ENCODE data around the gene DENND2D. TPM values are rescaled to one million over a fixed set of nuclear protein-coding genes. Genes with fewer than 3 reads are reported as not detected.

The DENND2D gene
- total RNA-seq, 2 donors from 2014 or later, result 15.8 to 19.8 TPM

- ATAC-seq (ENCODE audit: insufficient number of reproducible peaks, low FRiP score, low read depth) (no peak), DNase-seq (ENCODE audit: low spot score) (no peak)
- Histone ChIP-seq H3K4me1 (ENCODE audit: control insufficient read depth in 1 of 2, low read depth in 2 of 2) (no peaks in the 10 kb centered on the region), H3K36me3 (peaks cover 2% of the 10 kb centered on the region), H3K9me3 (no peaks in the 10 kb centered on the region), H3K27me3 (replicated peaks; ENCODE audit: insufficient read depth) (no peaks in the 10 kb centered on the region), H3K4me3 (no peak overlapping the region), H3K27ac (no peak overlapping the region)
- TF ChIP-seq CTCF (IDR thresholded peaks at IDR 0.05), result no peak
Observed at GRCh38 chr1:111161843-111162487, 38.5 kb downstream of the DENND2D start.

- H3K36me3 ChIP-seq, result no peaks in the 10 kb centered on the region
- H3K27ac ChIP-seq, result no peak overlapping the region
- H3K4me1 ChIP-seq (ENCODE audit: control insufficient read depth in 1 of 2, low read depth in 2 of 2), result no peaks in the 10 kb centered on the region
- DNase-seq (ENCODE audit: low spot score) (no peak), ATAC-seq (ENCODE audit: insufficient number of reproducible peaks, low FRiP score, low read depth) (no peak)
- TF ChIP-seq CTCF (IDR thresholded peaks at IDR 0.05), result no peak
- H3K4me3 ChIP-seq, result no peak overlapping the region
- no peaks in the 10 kb centered on the region for H3K9me3 ChIP-seq
- H3K27me3 ChIP-seq (replicated peaks; ENCODE audit: insufficient read depth), result no peaks in the 10 kb centered on the region
Observed at GRCh38 chr1:111157431-111157830, 43.0 kb downstream of the DENND2D start.

- DNase-seq (ENCODE audit: low spot score), result no peak
- no peak for TF ChIP-seq CTCF (IDR thresholded peaks at IDR 0.05)
- Histone ChIP-seq H3K9me3 (no peaks in the 10 kb centered on the region), H3K27ac (no peak overlapping the region), H3K36me3 (peaks cover 4% of the 10 kb centered on the region), H3K4me1 (ENCODE audit: control insufficient read depth in 1 of 2, low read depth in 2 of 2) (no peaks in the 10 kb centered on the region), H3K4me3 (no peak overlapping the region), H3K27me3 (replicated peaks; ENCODE audit: insufficient read depth) (no peaks in the 10 kb centered on the region)
- no peak for ATAC-seq (ENCODE audit: insufficient number of reproducible peaks, low FRiP score, low read depth)
Observed at GRCh38 chr1:111154021-111154999, 46.1 kb downstream of the DENND2D start.

- H3K4me1 ChIP-seq (ENCODE audit: control insufficient read depth in 1 of 2, low read depth in 2 of 2), result no peaks in the 10 kb centered on the region
- DNase-seq (ENCODE audit: low spot score) (no peak), ATAC-seq (ENCODE audit: insufficient number of reproducible peaks, low FRiP score, low read depth) (no peak)
- H3K27ac ChIP-seq, result no peak overlapping the region
- no peaks in the 10 kb centered on the region for H3K27me3 ChIP-seq (replicated peaks; ENCODE audit: insufficient read depth)
- H3K4me3 ChIP-seq, result no peak overlapping the region
- H3K36me3 ChIP-seq, result peaks cover 4% of the 10 kb centered on the region
- no peak for TF ChIP-seq CTCF (IDR thresholded peaks at IDR 0.05)
- H3K9me3 ChIP-seq, result no peaks in the 10 kb centered on the region
Observed at GRCh38 chr1:111151838-111152237, 48.6 kb downstream of the DENND2D start.

GRCh38 chr1:111148376-111148881, 52.0 kb downstream of the DENND2D start:
- DNase-seq (ENCODE audit: low spot score) (no peak), ATAC-seq (ENCODE audit: insufficient number of reproducible peaks, low FRiP score, low read depth) (no peak)
- H3K36me3 ChIP-seq, result peaks cover 4% of the 10 kb centered on the region
- H3K4me1 ChIP-seq (ENCODE audit: control insufficient read depth in 1 of 2, low read depth in 2 of 2), result no peaks in the 10 kb centered on the region
- H3K4me3 ChIP-seq, result no peak overlapping the region
- TF ChIP-seq CTCF (IDR thresholded peaks at IDR 0.05), result no peak
- H3K27ac ChIP-seq, result no peak overlapping the region
- H3K9me3 ChIP-seq, result no peaks in the 10 kb centered on the region
- no peaks in the 10 kb centered on the region for H3K27me3 ChIP-seq (replicated peaks; ENCODE audit: insufficient read depth)
